SHP77 treated with DMSO at 0.1 percent for 48 hours (cell line): ENCODE results near the gene KLHL22.

Experiments
- DNase-seq: peaks from one replicate; lab custom pipeline; 2025; lab: John Stamatoyannopoulos, UW

Gene KLHL22

GRCh38 chr22:20432244-20432686, 63.3 kb downstream of the KLHL22 start:
- DNase-seq, result no peak

DNA sequence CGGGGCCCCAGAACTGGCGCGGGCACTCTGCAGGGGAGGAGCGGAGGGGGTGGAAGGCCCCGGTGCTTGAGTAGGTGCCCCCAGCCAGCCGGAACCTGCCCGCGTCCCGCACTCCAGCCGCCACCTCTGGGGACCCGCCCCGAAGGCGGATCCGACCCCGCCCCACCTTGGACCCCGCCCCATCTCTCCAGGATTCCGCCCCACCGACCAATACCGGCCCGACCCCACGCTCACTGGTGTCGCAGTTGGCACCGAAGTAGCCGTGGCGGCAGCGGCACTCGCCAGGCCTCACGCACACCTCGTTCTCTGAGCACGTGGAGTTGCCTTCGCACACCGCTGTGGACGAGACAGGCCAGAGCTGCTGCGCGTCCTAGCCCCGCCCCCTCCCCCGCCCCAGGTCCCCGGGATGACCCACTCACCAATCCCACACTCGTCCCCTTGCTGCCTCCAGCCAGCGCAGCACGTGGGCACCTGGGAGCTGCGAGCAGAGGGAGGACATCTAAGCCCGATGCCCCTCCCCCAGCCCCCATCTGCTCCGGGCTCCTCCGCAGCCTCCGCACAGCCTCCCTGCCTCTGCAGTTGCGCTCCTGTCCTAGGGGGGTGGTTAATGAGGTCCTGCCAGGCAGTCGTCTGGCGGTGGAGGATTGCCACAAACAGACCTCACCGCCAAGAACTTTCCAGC, 63.9 kb downstream of the KLHL22 start:
- DNase-seq, result no peak

DNA sequence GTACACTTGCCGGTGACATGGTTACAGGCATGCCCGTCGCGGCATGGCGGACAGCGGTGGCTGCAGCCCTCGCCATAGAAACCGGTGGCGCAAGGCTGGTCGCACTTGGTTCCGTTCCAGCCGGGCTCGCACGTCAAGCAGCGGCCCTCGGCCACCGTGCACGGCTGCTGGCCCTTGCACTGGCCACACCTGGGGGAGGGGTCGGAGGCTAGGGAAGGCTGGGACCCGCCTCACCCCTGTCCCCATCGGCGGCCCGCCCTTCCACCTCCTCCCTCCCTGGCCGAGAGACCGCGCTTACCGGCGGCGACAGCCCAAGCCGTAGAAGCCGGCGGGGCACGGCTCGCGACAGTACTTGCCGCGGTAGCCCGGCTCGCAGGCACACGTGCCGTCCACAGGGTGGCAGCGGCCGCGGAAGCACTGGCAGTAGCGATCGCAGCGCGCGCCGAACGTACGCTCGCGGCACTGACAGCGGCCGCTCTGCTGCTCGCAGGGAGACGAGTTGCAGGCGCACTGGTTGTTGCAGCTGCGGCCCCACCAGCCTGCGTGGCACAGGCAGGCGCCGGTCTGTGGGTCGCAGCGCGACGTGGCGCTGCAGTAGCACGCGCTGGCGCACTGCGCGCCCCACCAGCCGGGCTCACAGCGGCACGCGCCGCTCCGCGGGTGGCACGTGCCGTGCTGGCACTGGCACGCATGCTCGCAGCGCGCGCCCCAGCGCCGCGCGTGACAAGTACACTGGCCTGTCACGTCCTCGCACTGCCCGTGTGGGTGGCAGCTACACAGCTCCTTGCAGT, 64.7 kb downstream of the KLHL22 start:
- DNase-seq, result no peak

DNA sequence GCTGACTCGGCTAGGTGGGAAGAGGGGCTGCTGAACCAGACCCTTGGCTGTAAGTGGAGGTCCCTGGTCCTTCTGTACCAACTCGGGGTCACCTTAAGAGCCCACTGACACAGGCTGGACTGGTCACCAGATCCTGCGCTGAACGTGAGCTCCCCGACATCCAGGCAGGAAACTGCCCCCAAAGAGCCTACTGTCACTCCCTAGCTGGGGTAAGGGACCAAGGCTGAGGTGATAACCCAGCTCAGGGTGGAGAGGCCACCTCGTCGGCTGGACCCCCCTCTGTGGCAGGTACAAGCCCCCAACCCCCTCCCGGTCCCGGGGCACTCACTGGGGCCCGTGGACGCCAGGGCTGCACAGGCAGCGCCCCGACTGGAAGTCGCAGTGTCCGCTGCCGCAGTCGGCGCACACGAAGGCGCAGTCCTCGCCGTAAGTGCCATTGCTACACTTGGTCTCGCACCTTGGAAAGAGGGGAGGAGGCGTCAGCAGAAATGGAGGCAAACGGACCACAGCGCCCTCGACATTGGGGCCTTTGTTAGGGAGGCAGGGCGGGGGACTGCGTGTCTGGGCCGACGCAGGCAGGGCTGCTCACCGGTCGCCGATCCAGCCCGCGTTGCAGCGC, 65.4 kb downstream of the KLHL22 start:
- no peak for DNase-seq

DNA sequence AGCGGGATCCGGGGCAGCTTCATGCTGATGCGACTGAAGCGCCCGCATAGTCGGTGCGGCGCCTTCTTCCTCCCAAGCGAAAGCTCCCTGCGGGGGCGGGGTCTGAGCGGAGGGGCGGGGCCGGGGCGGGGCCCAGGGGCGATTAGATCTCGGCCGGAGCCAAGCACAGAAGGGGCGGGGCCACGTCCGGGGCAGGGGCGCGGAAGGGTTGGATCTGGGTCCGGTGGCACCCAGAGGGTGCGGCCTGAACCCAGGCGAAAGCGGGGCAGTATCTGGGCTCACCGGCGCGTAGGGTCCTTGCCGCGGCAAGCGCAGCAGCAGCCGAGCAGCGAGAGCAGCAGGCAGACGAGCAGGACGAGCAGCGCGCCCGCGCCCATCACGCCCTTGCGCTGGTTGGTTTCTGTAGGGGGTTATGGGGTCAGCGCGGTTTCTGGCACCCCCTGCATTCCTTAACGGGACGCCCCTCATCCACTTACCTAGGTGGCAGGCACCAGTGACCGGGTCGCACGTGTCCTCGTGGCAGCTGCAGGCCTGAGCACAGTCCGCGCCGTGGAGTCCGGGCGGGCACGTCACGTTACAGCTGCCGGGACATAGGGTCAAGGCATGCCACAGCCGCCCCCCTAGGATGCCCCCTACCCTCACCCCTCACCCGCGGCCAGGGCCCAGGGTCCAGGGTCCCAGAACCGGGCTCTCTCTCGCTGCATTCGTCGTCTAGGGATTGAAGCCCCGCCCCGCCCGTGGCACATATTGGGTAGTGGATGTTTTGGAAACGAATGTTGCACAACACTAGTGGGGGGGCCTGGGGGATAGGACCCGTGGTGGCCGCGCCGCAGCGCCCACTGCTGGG, 66.1 kb downstream of the KLHL22 start:
- DNase-seq, result no peak

- no peak for DNase-seq
Measured at GRCh38 chr22:20428496-20429253, 66.9 kb downstream of the KLHL22 start.

DNA sequence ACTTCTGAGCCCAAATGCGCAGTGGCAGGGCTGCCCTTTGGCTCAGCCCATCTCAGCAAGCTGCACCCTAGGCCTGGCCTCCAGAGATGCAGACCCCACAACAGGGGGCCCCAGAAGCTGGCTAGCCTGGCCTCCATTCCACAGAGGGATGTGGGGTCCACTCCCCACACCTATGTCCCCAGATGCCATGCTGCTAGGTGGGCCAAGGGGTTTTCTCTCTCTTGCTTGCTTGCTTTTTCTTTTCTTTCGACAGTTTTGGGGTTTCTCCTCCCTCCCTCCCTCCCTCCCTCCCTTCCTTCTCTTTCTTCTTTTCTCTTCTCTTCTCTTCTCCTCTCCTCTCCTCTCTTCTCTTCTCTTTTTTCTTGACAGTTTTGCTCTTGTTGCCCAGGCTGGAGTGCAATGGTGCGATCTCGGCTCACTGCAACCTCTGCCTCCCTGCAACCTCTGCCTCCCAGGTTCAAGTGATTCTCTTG, 67.6 kb downstream of the KLHL22 start:
- no peak for DNase-seq

DNA sequence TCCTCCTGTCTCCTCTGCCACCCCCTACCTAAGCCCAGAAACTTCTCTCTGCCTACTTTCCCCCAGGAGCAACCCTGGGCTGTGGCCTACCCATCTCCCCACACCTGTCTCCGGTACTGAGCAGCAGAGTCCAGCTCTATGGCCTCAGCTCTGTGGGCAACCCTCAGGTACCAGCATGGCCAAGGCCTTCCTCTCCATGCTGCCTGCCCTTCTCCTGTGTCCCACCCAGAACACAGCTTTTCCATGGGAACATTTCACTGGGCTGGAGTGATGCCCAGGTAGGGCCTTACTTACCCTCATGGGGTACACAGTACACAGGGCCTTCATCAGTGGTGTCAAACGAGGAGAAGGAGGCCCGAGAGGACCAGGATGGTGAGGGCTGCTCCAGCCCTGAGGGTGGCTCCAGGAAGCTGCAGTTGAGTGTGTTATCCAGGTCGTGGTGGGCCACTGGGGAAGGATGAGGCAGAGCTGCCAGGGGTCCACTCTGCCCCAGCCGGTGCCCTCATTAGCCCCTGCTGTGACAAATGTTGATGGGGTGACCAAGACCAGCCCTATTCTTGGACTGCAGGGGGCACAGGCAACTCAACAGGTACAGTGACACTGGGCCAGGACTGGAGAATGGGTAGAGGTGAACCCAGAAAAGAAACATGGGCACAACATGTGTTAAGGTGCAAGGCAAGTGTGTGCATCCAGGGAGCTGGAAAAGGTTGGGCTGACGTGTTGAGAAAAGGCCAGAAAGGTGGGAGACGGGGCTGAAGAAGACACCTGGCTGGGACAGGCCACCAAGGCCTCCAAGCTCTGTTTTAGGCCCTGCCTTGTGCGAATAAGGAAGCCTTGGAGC, 68.3 kb downstream of the KLHL22 start:
- DNase-seq, result no peak

DNA sequence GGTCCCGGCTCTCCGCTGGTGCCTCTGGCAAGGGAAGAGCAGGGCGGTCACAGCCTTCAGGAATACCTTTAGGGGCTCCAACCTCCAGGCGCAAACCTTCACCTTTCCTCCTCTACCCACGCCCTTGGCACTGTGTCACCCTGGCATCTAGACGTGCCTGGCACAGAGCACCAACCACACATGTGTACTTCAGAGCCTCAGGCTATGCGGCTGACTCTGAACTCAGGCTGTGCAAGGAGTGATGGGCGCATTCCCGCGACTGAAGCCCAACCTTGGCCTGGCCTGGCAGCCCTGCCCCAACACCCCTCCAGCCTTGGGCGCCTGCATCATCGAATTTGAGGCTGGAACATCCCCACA, 69.4 kb downstream of the KLHL22 start:
- DNase-seq, result no peak

- no peak for DNase-seq
Measured at GRCh38 chr22:20425566-20426258, 69.9 kb downstream of the KLHL22 start.

- no peak for DNase-seq
Measured at GRCh38 chr22:20424932-20425565, 70.5 kb downstream of the KLHL22 start.

DNA sequence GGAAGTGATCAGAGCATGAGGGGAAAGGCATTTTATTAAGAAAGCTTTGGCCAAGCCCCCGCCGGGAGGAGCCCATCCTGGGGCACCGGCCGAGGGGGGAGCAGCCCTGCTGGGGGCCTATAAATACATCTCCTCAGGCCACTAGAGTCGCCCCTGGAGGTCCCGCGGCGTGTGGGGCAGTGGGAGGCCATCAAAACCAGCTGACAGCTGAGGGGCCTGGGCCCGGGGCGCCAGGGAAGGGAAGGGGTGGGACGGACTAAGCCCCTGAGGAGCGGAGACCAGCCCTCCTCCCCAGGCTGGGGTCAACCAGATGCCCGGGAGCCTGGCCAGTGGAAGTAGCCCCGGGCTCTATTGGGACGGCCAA, 71.0 kb downstream of the KLHL22 start:
- no peak for DNase-seq

DNA sequence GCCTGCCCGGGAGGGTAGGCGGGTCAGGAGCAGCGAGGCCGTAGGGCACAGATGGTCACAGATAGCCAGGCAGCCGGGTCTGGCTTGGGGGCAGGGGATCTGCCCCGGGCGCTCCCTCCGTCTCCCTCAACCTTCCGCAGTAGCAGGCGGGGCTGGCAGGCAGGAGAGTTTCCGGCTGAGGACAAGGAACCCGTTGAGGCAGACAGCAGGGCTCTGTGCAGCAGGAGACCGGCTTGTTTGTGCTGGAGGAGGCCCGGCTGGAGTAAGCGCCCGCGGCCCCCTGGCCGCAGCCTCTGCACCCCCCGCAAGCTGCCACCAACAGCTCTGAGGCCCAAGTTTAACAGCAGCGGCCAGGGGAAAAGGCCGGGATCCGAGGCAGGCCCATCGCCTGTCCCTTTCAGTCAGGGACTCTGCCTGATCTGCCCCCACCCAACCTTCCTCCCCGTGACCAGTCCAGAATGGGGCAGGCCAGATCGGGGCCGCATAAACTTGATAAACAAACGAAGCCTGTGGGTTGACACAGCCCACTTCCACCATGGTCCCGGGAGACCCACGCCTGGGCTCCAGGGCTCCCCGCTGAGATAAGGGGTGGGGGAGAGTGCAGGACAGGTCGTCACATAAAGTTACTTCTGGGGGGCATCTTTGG, 71.6 kb downstream of the KLHL22 start:
- DNase-seq, result no peak

DNA sequence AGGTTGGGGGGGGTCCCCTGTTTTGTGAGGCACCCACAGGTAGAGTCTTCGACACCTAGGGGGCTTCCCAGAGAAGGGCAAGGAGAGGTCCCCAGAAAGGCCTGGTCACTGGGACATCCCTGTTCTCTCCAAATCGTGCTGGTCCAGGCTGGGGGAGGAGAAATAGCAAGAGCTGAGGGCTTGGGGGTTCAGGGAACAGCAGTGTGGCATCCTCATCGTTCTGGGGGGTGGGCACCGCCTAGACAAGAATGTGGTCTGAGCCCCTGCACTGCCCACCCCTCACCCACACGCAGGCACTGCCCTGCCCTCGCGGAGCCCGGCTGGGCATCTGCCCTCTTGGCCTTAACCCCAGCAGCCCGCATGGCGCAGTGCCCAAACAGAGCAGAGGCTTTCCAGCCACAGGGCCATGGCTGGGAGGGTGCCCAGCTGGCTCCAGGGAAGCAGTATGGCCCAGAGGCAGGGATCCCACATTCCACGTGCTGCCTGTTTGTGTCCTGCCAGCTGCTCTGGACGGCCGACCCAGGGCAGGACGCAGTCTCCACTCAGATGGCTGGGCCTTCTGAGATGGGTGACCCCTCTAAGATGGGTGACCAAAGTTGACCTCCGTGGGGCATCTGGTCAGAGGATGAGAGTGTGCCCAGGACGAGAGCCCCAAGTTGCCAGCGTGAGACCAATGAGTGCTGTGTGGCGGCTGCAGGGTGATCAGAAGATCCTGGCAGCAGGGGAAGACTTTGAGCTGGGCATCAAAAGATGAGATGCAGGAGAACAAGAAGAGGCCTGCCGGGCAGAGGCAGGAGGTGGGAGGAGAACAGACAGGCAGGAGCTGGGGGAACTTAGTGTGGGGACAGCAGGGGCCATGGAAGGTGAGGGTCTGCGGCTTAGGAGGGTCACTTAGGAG, 72.3 kb downstream of the KLHL22 start:
- DNase-seq, result no peak

DNA sequence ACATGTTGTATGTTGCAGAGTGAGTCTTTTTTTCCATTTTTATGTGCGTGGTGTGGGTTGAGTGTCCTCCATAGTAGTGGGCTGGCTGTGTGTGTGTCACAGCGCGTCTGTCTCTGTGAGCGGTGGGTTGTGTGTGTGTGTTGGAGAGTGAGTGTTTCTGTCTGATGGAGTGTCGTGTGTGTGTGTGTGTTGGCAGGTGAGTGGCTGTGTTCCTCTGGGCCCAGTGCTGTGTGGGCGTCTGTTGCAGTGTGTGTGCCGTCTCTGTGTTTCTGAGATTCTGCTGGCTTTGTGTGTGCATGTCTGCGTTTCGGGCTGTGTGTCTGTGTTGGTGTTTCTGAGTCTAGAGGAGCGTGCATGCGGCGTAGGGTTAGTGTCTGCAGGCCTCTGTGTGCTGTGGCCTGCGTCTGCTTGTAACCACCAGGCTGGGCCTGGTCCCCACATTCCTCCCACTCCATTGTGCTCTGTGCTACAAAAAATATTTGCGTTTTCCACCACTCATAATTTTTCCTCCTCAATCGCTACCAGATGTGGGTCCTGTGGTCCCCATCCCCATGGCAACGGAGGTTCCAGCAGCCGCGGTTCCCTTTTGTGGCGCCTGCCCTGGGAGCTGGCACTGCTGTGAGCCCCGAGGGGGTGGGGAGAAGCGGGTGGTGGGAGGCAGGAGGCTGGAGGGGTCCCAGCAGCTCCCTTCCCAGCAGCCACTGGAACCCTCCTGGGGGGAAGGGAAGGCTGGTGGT, 73.2 kb downstream of the KLHL22 start:
- DNase-seq, result no peak

DNA sequence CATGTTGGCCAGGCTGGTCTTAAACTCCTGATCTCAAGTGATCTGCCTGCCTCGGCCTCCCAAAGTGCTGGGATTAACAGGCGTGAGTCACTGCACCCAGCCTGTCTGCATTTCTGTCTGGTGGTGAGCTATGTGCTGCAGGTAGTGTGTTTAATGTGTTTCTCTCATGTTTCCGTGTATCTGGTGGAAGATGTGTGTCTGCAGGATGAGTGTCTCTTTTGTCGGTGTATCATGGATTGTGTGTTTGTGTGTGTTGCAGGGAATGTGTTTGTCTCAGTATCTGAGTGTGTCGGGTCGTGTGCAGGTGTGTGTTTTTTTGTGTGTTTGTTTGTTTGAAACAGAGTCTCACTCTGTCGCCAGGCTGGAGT, 74.1 kb downstream of the KLHL22 start:
- no peak for DNase-seq

- DNase-seq, result no peak
Measured at GRCh38 chr22:20420157-20420842, 75.3 kb downstream of the KLHL22 start.
